Activated T-cell treated with anti-CD3 and anti-CD28 coated beads, Interleukin-2, amount 50 U/mL, for 4 hours (primary cell): ENCODE results near the gene OR2S2. TPM values are rescaled to one million over a fixed set of nuclear protein-coding genes. Genes with fewer than 3 reads are reported as not detected.
"Not testable (repeated sequence)": the region's sequence is repeated elsewhere in the genome, so short reads cannot be mapped to it uniquely, and the experiment has no call there.

Experiments
- ATAC-seq, 2 donors: fragments of 200-7000 bp; cut with Tn5 transposase; one replicate each; pipeline ENCODE4 v1.10.0; 2021
- DNase-seq: peaks from one replicate; pipeline ENCODE4 v3.0.0-alpha.2; 2020
- H3K27me3 Mint-ChIP-seq: one replicate; pipeline ENCODE4 v1.8.0; 2021; ENCODE audit warnings: low read depth, mixed read lengths
- H3K36me3 Mint-ChIP-seq: one replicate; pipeline ENCODE4 v1.8.0; 2022; ENCODE audit warnings: mixed read lengths; ENCODE audit not compliant: insufficient read depth
- H3K4me1 Mint-ChIP-seq: one replicate; pipeline ENCODE4 v1.8.0; 2021; ENCODE audit warnings: low read depth, mixed read lengths
- H3K4me3 Mint-ChIP-seq: one replicate; pipeline ENCODE4 v1.8.0; 2021; ENCODE audit warnings: mild to moderate bottlenecking, moderate library complexity, mixed read lengths
- H3K9me3 Mint-ChIP-seq: one replicate; pipeline ENCODE4 v1.8.0; 2021; ENCODE audit warnings: mixed read lengths
- total RNA-seq, 3 donors: library from RNA; stranded (reverse); gene quantifications; one replicate each; pipeline ENCODE4 v1.2.1, GENCODE V29; 2021

The OR2S2 gene
- total RNA-seq, 3 donors from 2014 or later = not detected

- no peak overlapping the region for H3K4me3 Mint-ChIP-seq
- H3K27me3 Mint-ChIP-seq = peaks cover 4% of the 10 kb centered on the region
- ATAC-seq (no peak), DNase-seq (no peak)
- H3K36me3 Mint-ChIP-seq = no peaks in the 10 kb centered on the region
- H3K9me3 Mint-ChIP-seq = no peaks in the 10 kb centered on the region
- H3K4me1 Mint-ChIP-seq = peaks cover 35% of the 10 kb centered on the region
Measured at GRCh38 chr9:35948901-35949318, 9.0 kb downstream of the OR2S2 start.

GRCh38 chr9:35948451-35948850, 9.5 kb downstream of the OR2S2 start:
- Mint-ChIP-seq H3K27me3 (peaks cover 2% of the 10 kb centered on the region), H3K4me1 (peaks cover 40% of the 10 kb centered on the region), H3K36me3 (no peaks in the 10 kb centered on the region), H3K4me3 (no peak overlapping the region), H3K9me3 (no peaks in the 10 kb centered on the region)
- ATAC-seq = no peak
- DNase-seq = no peak

GRCh38 chr9:35945341-35946018, 12.5 kb downstream of the OR2S2 start:
- no peaks in the 10 kb centered on the region for H3K36me3 Mint-ChIP-seq
- peaks cover 66% of the 10 kb centered on the region for H3K4me1 Mint-ChIP-seq
- no peaks in the 10 kb centered on the region for H3K9me3 Mint-ChIP-seq
- H3K4me3 Mint-ChIP-seq = peak overlapping the region; percentile 2
- ATAC-seq (peak; percentile 62 to 75), DNase-seq (peak; percentile 58)
- no peaks in the 10 kb centered on the region for H3K27me3 Mint-ChIP-seq

GRCh38 chr9:35944841-35945240, 13.1 kb downstream of the OR2S2 start:
- Mint-ChIP-seq H3K4me1 (peaks cover 72% of the 10 kb centered on the region), H3K4me3 (no peak overlapping the region), H3K36me3 (no peaks in the 10 kb centered on the region), H3K9me3 (no peaks in the 10 kb centered on the region), H3K27me3 (no peaks in the 10 kb centered on the region)
- ATAC-seq = no peak
- no peak for DNase-seq

GRCh38 chr9:35944173-35944572, 13.8 kb downstream of the OR2S2 start:
- peak overlapping the region; percentile 3 for H3K4me3 Mint-ChIP-seq
- no peaks in the 10 kb centered on the region for H3K9me3 Mint-ChIP-seq
- DNase-seq (no peak), ATAC-seq (no peak)
- H3K27me3 Mint-ChIP-seq = no peaks in the 10 kb centered on the region
- H3K36me3 Mint-ChIP-seq = no peaks in the 10 kb centered on the region
- peaks cover 73% of the 10 kb centered on the region for H3K4me1 Mint-ChIP-seq

- Mint-ChIP-seq H3K9me3 (peaks cover 2% of the 10 kb centered on the region), H3K27me3 (no peaks in the 10 kb centered on the region), H3K4me3 (no peak overlapping the region), H3K4me1 (peaks cover 81% of the 10 kb centered on the region), H3K36me3 (no peaks in the 10 kb centered on the region)
- no peak for DNase-seq
- ATAC-seq = no peak
Measured at GRCh38 chr9:35942286-35942685, 15.7 kb downstream of the OR2S2 start.

GRCh38 chr9:35940458-35941407, 17.2 kb downstream of the OR2S2 start:
- Mint-ChIP-seq H3K27me3 (no peaks in the 10 kb centered on the region), H3K4me3 (peak overlapping the region; percentile 29), H3K36me3 (no peaks in the 10 kb centered on the region), H3K4me1 (peaks cover 85% of the 10 kb centered on the region), H3K9me3 (peaks cover 6% of the 10 kb centered on the region)
- ATAC-seq (peak; percentile 76 to 79), DNase-seq (no peak)

GRCh38 chr9:35939679-35940250, 18.2 kb downstream of the OR2S2 start:
- ATAC-seq = no peak
- Mint-ChIP-seq H3K36me3 (no peaks in the 10 kb centered on the region), H3K4me1 (peaks cover 75% of the 10 kb centered on the region), H3K27me3 (no peaks in the 10 kb centered on the region), H3K4me3 (no peak overlapping the region), H3K9me3 (peaks cover 6% of the 10 kb centered on the region)
- DNase-seq = no peak

GRCh38 chr9:35938474-35939356, 19.2 kb downstream of the OR2S2 start:
- no peak overlapping the region for H3K4me3 Mint-ChIP-seq
- peak; percentile 23 to 47 for ATAC-seq

GRCh38 chr9:35937227-35937626, 20.7 kb downstream of the OR2S2 start:
- H3K4me1 Mint-ChIP-seq = peaks cover 65% of the 10 kb centered on the region
- DNase-seq (no peak), ATAC-seq (no peak)
- H3K9me3 Mint-ChIP-seq = peaks cover 6% of the 10 kb centered on the region
- H3K4me3 Mint-ChIP-seq = no peak overlapping the region
- H3K36me3 Mint-ChIP-seq = no peaks in the 10 kb centered on the region
- H3K27me3 Mint-ChIP-seq = no peaks in the 10 kb centered on the region

More at GRCh38 chr9:35938474-35939356, 19.2 kb downstream of the OR2S2 start:
- no peak for DNase-seq
- H3K36me3 Mint-ChIP-seq = no peaks in the 10 kb centered on the region
- peaks cover 66% of the 10 kb centered on the region for H3K4me1 Mint-ChIP-seq
- no peaks in the 10 kb centered on the region for H3K27me3 Mint-ChIP-seq
- H3K9me3 Mint-ChIP-seq = peaks cover 6% of the 10 kb centered on the region

GRCh38 chr9:35935755-35936509, 22.0 kb downstream of the OR2S2 start:
- Mint-ChIP-seq H3K4me1 (peaks cover 52% of the 10 kb centered on the region), H3K36me3 (no peaks in the 10 kb centered on the region), H3K9me3 (peaks cover 6% of the 10 kb centered on the region), H3K27me3 (no peaks in the 10 kb centered on the region), H3K4me3 (no peak overlapping the region)
- no peak for DNase-seq
- ATAC-seq = no peak

GRCh38 chr9:35935261-35935660, 22.7 kb downstream of the OR2S2 start:
- H3K4me3 Mint-ChIP-seq = no peak overlapping the region
- ATAC-seq (no peak), DNase-seq (no peak)
- peaks cover 46% of the 10 kb centered on the region for H3K4me1 Mint-ChIP-seq
- no peaks in the 10 kb centered on the region for H3K27me3 Mint-ChIP-seq
- no peaks in the 10 kb centered on the region for H3K36me3 Mint-ChIP-seq
- peaks cover 6% of the 10 kb centered on the region for H3K9me3 Mint-ChIP-seq

GRCh38 chr9:35934069-35934468, 23.9 kb downstream of the OR2S2 start:
- DNase-seq, H3K27me3 Mint-ChIP-seq, H3K36me3 Mint-ChIP-seq, ATAC-seq, H3K9me3 Mint-ChIP-seq, H3K4me3 Mint-ChIP-seq: not testable (repeated sequence)
- H3K4me1 Mint-ChIP-seq = peaks cover 34% of the 10 kb centered on the region
